Measurements from ENCODE around the gene SUN2. TPM values are rescaled to one million over a fixed set of nuclear protein-coding genes. Genes with fewer than 3 reads are reported as not detected.

SUN2 gene
- total RNA-seq, 1 experiment from 2014 or later = 45.1 TPM

DNA sequence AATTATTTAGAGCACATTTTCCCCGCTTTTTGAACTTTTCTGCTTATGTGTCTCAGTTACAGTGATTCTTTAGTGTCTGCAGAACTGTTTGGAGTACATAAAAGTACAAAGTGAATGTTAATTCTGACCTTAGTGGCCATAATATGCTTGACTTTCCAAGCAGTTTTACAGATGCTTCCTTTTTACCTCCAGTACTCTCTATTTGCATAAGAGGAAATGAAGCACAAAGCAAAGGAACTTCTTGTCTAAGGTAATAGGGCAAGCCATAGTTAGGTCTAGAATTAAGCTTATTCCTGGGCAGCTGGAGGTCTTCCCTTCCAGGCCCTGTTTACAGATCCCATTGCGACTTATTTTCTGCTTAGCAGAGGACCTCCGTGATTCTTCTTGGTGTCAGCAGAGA, 46.5 kb downstream of the SUN2 start:
- no peaks in the 10 kb centered on the region for H3K27me3 ChIP-seq (ENCODE audit: control insufficient read depth, insufficient read depth, low read length)
- H3K4me3 ChIP-seq (ENCODE audit: low read depth in 2 of 2, low read length in 2 of 2) = no peak overlapping the region
- TSS peak; percentile 7 for BruUV-seq (replicated peaks)
- no peak overlapping the region for H3K27ac ChIP-seq (ENCODE audit: low read length)
- in situ Hi-C loops (cut with HindIII; ENCODE audit: low pct_unique_long_range_greater_than_20kb, low sequenced_read_pairs) = no loop called here
- no peak for DNase-seq (ENCODE audit: low read depth, low spot score)
- ChIA-PET CTCF (interaction anchor here (0.6 kb wide), 1 partner anchor 154 kb away, joined by 3 read pairs; no protein-coding TSS in a partner anchor), POLR2A (no interaction called here)
- H3K9me3 ChIP-seq (ENCODE audit: control insufficient read depth, insufficient read depth, low read depth, low read length) = no peaks in the 10 kb centered on the region
- no peak for TF ChIP-seq TCF7L2 (IDR thresholded peaks at IDR 0.05; ENCODE audit: low read depth, low read length)
- TF ChIP-seq REST (IDR thresholded peaks at IDR 0.05; ENCODE audit: insufficient read depth in 1 of 2, low read depth in 2 of 2, low read length in 1 of 2) = no peak
- TF ChIP-seq CTCF (IDR thresholded peaks at IDR 0.05) = no peak
- no peak for TF ChIP-seq POLR2AphosphoS5 (IDR thresholded peaks at IDR 0.05; ENCODE audit: low read depth, low read length)
- no peak for TF ChIP-seq SIN3A (IDR thresholded peaks at IDR 0.05; ENCODE audit: borderline replicate concordance, insufficient read depth, low read depth, low read length)
- intact Hi-C loops (cut with micrococcal nuclease; ENCODE audit: unreplicated experiment) = no loop called here
- peaks cover 13% of the 10 kb centered on the region for H3K4me1 ChIP-seq (ENCODE audit: control insufficient read depth, insufficient read depth, low read length)
- ATAC-seq = no peak
- H3K36me3 ChIP-seq (ENCODE audit: control insufficient read depth, insufficient read depth, low read length) = peaks cover 4% of the 10 kb centered on the region; the same call in 1 of the 2 replicates

GRCh38 chr22:38707984-38708383, 47.8 kb downstream of the SUN2 start:
- no peak for DNase-seq (ENCODE audit: low read depth, low spot score)
- POLR2A ChIA-PET = interaction anchor here (0.6 kb wide), 1 partner anchor 18 kb away, joined by 3 read pairs; no protein-coding TSS in a partner anchor
- H3K9me3 ChIP-seq (ENCODE audit: control insufficient read depth, insufficient read depth, low read depth, low read length) = no peaks in the 10 kb centered on the region
- H3K27ac ChIP-seq (ENCODE audit: low read length) = no peak overlapping the region; the same call in 1 of the 2 replicates
- in situ Hi-C loops (cut with HindIII; ENCODE audit: low pct_unique_long_range_greater_than_20kb, low sequenced_read_pairs) = no loop called here
- CTCF ChIA-PET = no interaction called here
- no peak for TF ChIP-seq REST (IDR thresholded peaks at IDR 0.05; ENCODE audit: insufficient read depth in 1 of 2, low read depth in 2 of 2, low read length in 1 of 2)
- no peak for TF ChIP-seq POLR2AphosphoS5 (IDR thresholded peaks at IDR 0.05; ENCODE audit: low read depth, low read length)
- TF ChIP-seq SIN3A (IDR thresholded peaks at IDR 0.05; ENCODE audit: borderline replicate concordance, insufficient read depth, low read depth, low read length) = no peak
- TF ChIP-seq TCF7L2 (IDR thresholded peaks at IDR 0.05; ENCODE audit: low read depth, low read length) = no peak
- no peak for TF ChIP-seq CTCF (IDR thresholded peaks at IDR 0.05)
- peaks cover 4% of the 10 kb centered on the region; the same call in 1 of the 2 replicates for H3K36me3 ChIP-seq (ENCODE audit: control insufficient read depth, insufficient read depth, low read length)
- intact Hi-C loops (cut with micrococcal nuclease; ENCODE audit: unreplicated experiment) = no loop called here
- BruUV-seq (replicated peaks) = no TSS peak
- H3K4me3 ChIP-seq (ENCODE audit: low read depth in 2 of 2, low read length in 2 of 2) = peak overlapping the region in 1 of 2 experiments; percentile 69; a peak in 2 of 4 replicates
- H3K27me3 ChIP-seq (ENCODE audit: control insufficient read depth, insufficient read depth, low read length) = no peaks in the 10 kb centered on the region
- peaks cover 13% of the 10 kb centered on the region for H3K4me1 ChIP-seq (ENCODE audit: control insufficient read depth, insufficient read depth, low read length)
- ATAC-seq = no peak
